Measurements from ENCODE around the gene PNPO. TPM values are rescaled to one million over a fixed set of nuclear protein-coding genes. Genes with fewer than 3 reads are reported as not detected.

Gene PNPO
- total and polyA plus RNA-seq, 2 of the 13 experiments (the other 11 are each of a cell fraction or from before 2014, with no cell fraction given): 47.9 to 63.3 TPM

DNA sequence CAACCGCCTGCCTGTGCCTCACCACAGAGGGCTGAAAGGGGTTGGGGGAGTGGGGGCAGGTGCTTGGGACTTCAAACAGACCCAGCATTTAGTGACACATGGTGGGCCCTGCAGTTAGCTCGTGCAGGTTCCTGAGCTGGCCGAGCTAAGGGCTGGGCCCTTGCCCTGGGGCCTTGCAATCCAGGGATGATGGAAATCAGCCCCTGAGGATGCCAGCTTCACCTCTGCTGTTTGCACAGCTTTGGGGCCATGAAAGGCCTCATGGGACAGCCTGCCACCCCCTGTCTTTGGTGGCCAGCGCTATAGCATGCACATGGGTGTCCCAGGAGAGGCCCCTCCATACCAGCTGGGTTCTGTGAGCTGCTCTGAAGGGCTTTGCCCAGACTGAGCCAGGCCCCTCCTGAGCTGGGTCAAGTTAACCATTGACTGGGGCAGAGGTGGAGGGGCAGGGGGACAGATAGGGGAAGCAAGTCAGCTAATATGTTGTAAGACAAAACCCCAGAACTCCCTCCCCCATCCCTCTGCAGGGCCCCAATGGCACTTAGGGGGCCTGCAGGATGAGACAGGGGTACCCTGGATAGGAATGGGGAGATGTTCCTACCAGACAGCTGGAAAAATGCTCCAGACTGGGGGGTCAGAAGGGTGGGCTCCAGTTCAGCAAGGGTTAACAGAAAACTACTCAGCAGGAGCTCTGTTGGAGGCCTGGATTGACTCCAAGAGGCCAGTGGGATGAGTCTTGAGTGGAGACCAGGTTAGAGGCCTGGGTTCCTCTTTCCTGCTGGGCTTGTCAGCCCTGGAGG, 15.6 kb downstream of the PNPO start (continued):
- TF ChIP-seq, protein P1, sequence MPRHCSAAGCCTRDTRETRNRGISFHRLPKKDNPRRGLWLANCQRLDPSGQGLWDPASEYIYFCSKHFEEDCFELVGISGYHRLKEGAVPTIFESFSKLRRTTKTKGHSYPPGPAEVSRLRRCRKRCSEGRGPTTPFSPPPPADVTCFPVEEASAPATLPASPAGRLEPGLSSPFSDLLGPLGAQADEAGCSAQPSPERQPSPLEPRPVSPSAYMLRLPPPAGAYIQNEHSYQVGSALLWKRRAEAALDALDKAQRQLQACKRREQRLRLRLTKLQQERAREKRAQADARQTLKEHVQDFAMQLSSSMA (CRISPR knock-in tag; IDR thresholded peaks at IDR 0.05): peak; percentile 67; the same call in 1 of the 2 replicates
- peak; percentile 92 for TF ChIP-seq ZNF652 (CRISPR knock-in tag; IDR thresholded peaks at IDR 0.05; ENCODE audit: borderline replicate concordance, low read depth)
- TF ChIP-seq KAT7 (CRISPR knock-in tag; IDR thresholded peaks at IDR 0.05; ENCODE audit: borderline replicate concordance): no peak
- TF ChIP-seq, protein P2, sequence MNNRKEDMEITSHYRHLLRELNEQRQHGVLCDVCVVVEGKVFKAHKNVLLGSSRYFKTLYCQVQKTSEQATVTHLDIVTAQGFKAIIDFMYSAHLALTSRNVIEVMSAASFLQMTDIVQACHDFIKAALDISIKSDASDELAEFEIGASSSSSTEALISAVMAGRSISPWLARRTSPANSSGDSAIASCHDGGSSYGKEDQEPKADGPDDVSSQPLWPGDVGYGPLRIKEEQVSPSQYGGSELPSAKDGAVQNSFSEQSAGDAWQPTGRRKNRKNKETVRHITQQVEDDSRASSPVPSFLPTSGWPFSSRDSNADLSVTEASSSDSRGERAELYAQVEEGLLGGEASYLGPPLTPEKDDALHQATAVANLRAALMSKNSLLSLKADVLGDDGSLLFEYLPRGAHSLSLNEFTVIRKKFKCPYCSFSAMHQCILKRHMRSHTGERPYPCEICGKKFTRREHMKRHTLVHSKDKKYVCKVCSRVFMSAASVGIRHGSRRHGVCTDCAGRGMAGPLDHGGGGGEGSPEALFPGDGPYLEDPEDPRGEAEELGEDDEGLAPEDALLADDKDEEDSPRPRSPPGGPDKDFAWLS (CRISPR knock-in tag; IDR thresholded peaks at IDR 0.05; ENCODE audit: borderline replicate concordance): no peak
- TF ChIP-seq MEF2D (CRISPR knock-in tag; IDR thresholded peaks at IDR 0.05): peak; percentile 43; the same call in 1 of the 2 replicates
- TF ChIP-seq, protein P3, sequence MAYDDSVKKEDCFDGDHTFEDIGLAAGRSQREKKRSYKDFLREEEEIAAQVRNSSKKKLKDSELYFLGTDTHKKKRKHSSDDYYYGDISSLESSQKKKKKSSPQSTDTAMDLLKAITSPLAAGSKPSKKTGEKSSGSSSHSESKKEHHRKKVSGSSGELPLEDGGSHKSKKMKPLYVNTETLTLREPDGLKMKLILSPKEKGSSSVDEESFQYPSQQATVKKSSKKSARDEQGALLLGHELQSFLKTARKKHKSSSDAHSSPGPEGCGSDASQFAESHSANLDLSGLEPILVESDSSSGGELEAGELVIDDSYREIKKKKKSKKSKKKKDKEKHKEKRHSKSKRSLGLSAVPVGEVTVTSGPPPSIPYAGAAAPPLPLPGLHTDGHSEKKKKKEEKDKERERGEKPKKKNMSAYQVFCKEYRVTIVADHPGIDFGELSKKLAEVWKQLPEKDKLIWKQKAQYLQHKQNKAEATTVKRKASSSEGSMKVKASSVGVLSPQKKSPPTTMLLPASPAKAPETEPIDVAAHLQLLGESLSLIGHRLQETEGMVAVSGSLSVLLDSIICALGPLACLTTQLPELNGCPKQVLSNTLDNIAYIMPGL (CRISPR knock-in tag; IDR thresholded peaks at IDR 0.05; ENCODE audit: borderline replicate concordance in 1 of 2, low read depth in 1 of 2): peak in 1 of 2 experiments; percentile 28; a peak in 1 of 4 replicates
- no peak for TF ChIP-seq ZNF121 (CRISPR knock-in tag; IDR thresholded peaks at IDR 0.05)
- TF ChIP-seq TOPORS (CRISPR knock-in tag; IDR thresholded peaks at IDR 0.05): 0 out of 2 replicates have a peak, but pooled peaks have one; percentile 63
- TF ChIP-seq, protein P4, sequence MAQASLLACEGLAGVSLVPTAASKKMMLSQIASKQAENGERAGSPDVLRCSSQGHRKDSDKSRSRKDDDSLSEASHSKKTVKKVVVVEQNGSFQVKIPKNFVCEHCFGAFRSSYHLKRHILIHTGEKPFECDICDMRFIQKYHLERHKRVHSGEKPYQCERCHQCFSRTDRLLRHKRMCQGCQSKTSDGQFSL (CRISPR knock-in tag; IDR thresholded peaks at IDR 0.05): no peak
- no peak for TF ChIP-seq CENPT (CRISPR knock-in tag; IDR thresholded peaks at IDR 0.05; ENCODE audit: low read depth)
- TF ChIP-seq ONECUT2 (CRISPR knock-in tag; IDR thresholded peaks at IDR 0.05): no peak
- TF ChIP-seq, protein P5, sequence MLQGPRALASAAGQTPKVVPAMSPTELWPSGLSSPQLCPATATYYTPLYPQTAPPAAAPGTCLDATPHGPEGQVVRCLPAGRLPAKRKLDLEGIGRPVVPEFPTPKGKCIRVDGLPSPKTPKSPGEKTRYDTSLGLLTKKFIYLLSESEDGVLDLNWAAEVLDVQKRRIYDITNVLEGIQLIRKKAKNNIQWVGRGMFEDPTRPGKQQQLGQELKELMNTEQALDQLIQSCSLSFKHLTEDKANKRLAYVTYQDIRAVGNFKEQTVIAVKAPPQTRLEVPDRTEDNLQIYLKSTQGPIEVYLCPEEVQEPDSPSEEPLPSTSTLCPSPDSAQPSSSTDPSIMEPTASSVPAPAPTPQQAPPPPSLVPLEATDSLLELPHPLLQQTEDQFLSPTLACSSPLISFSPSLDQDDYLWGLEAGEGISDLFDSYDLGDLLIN (CRISPR knock-in tag; IDR thresholded peaks at IDR 0.05; ENCODE audit: borderline replicate concordance): no peak
- TF ChIP-seq, protein P6, sequence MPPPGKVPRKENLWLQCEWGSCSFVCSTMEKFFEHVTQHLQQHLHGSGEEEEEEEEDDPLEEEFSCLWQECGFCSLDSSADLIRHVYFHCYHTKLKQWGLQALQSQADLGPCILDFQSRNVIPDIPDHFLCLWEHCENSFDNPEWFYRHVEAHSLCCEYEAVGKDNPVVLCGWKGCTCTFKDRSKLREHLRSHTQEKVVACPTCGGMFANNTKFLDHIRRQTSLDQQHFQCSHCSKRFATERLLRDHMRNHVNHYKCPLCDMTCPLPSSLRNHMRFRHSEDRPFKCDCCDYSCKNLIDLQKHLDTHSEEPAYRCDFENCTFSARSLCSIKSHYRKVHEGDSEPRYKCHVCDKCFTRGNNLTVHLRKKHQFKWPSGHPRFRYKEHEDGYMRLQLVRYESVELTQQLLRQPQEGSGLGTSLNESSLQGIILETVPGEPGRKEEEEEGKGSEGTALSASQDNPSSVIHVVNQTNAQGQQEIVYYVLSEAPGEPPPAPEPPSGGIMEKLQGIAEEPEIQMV (CRISPR knock-in tag; IDR thresholded peaks at IDR 0.05; ENCODE audit: low read depth): 0 out of 2 replicates have a peak, but pooled peaks have one; percentile 56
- no peak for TF ChIP-seq SRSF9 (IDR thresholded peaks at IDR 0.05; ENCODE audit: borderline replicate concordance, insufficient read depth, low read depth, low read length, poor library complexity, severe bottlenecking)
- TF ChIP-seq ATF7-NPFF (CRISPR knock-in tag; IDR thresholded peaks at IDR 0.05; ENCODE audit: low read depth): 0 out of 2 replicates have a peak, but pooled peaks have one; percentile 19
- no peak for TF ChIP-seq ZNF747 (CRISPR knock-in tag; IDR thresholded peaks at IDR 0.05; ENCODE audit: borderline replicate concordance)
